ENCODE results near the gene ERBB4.

Gene ERBB4

DNA sequence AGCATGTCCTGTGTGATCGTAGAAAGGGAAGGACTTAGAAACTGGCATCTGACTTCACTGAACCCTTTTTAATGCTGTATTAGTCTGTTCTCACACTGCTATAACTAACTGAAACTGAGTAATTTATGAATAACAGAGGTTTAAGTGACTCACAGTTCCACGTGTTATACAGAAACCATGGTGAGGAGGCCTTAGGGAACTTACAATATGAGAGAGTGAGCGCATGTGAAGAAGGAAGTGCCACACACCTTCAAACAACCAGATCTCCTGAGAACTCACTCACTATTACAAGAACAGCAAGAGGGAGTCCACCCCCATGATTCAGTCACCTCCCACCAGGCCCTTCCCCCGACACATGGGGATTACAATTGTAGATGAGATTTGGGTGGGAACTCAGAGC lies 1170.9 kb downstream of the ERBB4 start:
- DNase-seq = no peak

DNA sequence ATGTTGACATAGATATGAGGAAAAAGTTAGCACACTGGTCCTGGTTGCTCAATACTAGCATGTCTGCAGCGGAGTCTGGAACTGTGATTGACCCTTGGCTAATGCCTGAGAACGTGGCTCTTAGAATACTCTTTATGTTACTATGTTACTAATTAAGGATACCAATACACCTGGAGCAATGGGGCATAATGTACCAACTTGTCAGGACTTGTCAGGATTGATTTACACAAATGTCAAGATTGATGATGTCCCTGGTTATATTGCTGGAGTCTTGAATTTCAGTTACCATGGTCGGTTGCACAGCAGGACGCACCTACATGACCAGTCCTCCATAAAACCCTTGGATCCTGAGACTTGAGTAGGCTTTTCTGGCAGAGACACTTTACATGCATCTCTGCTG lies 1171.3 kb downstream of the ERBB4 start:
- DNase-seq = no peak

DNA sequence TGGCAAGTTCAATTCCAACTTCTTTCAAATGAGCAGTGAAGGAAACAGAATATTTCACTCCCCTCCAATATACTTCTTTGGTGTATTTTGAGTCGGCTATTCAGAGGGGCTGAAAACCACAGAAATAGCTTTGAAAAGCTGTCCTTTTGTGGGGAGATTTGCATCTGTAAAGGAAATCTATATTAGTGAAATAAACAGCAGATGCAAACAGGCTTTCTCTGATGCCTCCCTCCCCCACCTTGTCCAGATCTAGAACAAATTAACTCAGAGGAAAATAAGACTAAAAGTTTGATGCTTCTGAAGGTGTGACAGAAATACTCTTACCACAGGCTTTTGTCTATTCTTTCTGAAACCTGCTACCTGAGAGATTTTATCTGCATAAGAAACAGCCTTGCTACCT lies 1173.7 kb downstream of the ERBB4 start:
- no peak for DNase-seq

DNA sequence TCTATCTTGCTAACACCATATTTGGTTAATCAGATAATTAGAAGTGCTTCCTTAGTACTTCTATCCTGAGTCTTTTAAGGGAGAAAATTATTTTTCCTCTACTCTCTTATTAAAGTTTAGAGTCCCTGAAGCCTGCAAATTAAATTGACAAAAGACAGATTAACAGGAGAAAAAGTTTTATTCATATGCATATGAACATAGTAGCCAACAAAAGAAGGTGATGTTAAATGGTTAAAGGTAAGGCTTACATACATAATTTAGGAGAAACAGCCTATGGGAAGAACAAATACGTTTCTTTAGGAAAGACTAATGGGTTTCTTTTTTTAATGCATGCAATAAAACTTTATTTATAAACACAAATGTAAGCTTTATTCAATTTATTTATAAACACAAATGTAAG lies 1177.2 kb downstream of the ERBB4 start:
- no peak for DNase-seq

DNA sequence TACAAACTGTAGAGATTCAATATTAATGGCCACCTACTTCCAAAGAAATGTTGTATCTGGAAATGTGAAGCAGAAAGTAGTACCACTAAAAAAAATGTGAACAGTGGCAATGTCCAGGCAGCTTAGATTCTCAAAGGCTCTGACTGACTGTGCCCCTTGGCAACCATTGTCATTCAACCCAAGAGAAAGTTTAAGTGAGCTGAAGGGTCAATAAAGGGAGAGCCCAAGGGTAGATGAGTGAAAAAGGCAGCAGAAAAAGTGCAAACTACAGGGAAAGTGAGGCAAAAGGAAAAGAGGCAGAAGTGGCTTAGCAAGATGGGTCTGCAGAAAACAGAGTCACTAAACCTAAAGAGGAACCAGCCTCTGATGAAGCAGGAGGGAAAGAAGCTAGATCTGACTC lies 1179.3 kb downstream of the ERBB4 start:
- DNase-seq = no peak

DNA sequence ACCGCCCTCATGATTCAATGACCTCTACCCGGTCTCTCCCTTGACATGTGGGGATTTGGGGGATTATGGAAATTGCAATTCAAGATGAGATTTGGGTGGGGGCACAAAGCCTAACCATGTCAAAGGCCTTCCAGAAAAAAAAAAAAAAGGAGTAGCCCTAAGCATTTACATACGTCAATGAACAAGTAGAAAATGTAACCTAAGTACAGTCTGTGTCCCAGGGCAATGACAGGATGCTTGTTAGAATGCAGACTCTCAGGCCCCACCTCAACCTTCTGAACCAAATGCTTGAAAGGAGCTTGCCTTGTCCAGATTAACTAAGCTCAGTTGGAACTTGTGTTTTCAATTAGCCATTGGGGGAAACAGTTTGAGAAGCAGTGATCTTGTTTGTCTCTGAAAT lies 1180.1 kb downstream of the ERBB4 start:
- no peak for DNase-seq

DNA sequence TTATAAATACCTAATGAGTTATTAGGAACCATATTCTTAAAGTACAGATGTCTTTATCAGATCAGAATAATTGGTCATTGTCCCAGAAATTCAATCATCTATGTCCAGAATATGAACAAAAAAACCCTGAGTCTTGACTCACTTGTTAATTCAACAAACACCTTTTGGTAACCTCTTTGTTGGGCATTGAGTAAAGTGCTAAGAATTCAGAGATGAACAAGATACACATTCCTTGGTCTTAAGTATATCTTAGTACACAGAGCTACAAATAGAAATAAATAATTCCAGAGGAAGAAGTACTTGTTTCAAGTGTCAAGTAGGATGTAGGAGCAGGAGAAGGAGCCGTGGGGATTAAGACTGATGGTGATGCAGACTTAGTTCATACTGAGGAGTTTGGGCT lies 1184.1 kb downstream of the ERBB4 start:
- no peak for DNase-seq

DNA sequence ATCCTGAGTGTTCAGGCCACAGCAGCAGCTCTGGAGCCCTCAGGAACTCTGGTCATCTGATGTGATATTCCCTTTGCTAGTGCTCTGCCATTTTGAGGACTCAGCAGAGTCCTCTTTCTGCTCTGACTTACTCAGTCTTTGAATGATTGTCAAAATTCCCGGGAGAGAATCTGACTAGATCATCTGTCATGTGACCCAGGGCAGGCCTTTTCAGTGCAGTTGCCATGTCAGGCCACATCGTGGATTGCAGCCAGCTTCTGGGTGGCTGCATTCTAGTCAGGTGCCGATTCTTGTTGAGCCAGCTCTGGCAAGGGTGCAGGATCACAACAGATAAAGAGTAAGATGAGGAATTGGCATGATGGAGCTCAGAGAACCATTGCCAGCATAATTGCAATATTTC lies 1186.6 kb downstream of the ERBB4 start:
- no peak for DNase-seq

DNA sequence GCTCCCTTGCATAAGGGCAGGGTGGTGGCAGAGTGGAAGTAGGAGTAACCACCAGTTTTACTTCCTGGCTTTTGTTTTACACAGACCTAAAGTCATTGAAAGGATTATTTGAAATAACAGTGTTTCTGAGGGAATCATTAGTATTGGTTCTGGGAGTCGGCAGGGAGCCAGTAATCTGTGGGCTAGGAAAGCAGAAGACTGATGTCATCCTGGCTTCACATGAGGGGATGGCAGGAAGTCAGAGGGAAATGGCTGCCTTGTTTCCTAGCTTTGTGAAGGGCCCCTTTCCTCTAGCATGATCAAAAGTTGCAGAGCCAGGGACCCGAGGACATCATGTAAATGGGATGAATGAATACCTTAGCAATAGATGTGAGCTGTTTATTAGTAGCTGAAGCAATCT lies 1189.6 kb downstream of the ERBB4 start:
- DNase-seq = no peak

DNA sequence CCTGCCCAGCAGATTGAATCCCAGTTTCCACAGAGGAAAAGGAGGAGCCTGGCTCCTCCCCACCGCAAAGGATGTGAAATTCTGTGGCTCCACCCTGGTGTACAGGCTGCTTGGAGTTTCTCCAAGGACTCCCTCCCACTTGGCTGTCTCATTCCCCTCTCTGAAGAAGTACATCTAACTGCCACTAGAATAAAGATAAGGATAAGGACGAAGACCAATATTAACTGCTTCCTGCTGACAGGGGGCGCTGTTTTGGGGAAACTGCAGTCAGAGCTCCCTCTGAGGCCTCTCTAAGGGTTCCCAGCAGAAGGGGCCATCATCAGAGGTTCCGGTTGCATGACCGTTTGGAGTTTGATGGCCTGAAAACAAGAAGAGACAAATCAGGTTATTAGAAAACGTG lies 1191.3 kb downstream of the ERBB4 start:
- DNase-seq = no peak

DNA sequence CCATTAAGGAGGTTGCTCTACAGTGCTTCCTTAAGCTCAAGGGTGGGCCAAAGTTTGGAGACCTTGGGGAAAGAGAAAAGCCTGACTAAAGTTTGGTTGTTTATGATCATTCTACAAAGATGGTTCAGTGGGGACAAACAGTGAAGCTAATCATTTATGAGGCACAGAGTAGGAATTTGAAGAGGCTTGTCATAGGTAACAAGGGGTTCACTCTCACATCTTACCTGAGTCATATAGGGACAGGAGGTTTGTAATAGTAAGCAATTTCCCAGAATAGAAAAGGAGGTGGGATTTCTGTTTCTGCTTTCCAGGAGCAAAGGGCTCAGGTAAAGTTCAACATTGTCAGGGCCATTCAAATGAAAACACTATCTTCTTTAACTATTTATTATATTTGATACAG lies 1194.3 kb downstream of the ERBB4 start:
- DNase-seq = no peak

DNA sequence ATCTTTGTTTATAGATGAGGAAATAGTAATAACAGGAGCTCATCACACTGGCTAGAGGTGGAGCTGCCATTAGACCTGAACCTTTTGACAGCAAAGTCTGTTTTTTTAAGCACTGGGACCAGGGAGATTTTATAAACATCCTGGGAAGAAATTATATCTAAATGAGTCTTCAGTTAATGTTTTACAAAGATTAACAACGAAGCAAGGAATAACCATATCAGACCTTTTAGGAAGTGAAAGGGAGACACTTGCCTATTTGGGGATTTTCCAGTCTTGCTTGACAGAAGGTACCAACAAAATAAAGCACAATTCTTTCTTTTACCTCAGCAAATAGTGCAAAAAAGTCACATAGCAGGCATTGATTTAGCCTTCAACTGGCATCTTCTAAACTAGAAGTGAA lies 1205.2 kb downstream of the ERBB4 start:
- DNase-seq = no peak

DNA sequence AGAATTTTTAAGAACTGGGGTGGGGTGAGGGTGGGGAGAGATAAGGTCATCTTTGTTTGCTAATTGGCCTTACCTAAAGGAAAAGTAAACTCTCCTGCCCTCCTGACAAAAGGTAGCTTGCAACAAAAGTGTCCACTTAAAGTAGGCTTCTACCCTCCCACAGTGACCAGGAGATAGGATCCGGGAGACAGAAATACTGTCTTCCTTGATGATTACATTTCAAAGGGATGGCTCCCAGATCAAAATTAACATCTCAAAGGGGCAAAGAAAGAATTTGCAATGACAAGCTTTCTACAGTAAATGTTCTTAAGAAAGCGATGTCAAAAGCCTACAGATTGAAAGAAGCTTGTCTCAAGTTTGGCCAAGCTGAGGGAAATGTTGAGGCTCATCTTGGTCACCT lies 1206.9 kb downstream of the ERBB4 start:
- DNase-seq = no peak

DNA sequence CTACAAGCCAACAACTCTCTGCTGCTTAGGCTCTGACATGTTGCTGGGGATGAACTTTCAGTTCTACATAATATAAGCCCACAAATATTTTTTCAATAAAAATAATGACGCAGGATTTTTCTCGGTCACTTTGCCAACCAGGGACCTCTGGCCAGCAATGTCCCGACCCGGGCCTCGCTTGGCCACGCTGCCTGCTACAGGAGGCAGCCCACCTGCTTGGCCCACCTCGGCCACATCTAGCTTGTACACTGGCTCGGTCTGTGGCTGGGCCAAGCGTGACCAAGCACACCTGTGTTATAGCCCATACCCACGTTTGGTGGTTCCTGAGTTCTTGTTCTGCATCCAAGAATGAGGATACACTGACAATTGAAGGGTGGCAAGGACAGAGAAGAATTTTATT lies 1208.7 kb downstream of the ERBB4 start:
- DNase-seq = no peak

DNA sequence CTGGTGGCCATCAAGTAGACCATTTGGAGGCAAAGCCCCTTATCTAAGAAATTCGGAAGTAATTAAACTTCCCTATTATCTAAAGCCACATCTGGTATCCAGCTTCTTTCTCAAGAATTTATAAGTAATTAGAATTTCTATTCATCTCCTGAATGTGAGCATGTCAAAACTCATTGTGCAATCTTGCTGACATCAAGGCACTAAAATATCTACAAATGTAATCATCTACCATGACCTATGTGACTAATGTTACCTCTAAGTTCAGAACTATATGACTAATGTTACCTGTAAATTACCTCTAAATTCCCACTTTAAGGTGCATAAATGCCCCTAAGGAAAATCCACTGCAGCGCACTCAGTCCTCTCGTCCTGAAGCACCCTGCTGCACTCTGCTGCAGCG lies 1209.2 kb downstream of the ERBB4 start:
- no peak for DNase-seq

DNA sequence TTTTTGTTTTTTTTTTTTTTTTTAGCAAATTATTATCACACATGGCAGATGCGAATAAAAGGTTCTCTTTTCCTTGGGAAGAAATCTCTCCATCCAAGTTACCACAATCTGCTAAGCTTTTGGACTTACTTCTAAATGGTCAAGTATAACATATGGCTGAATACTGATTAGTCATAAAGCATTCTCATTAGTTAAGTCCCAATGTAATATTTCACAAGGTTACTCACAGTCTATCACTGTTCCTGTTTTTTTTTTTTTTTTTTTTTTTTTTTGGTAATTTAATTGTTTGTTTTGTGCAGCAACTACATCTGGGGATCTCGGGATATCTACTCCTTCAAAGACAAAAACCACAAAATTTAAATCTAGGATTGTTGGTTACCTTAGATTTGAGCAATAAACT lies 1210.5 kb downstream of the ERBB4 start:
- no peak for DNase-seq

All from GF-D8 (cell line).